C4-2B (cell line): ENCODE measurements around the gene ID1.

Experiments used
- CTCF ChIP-seq: fragments of 450-650 bp; conservative IDR thresholded peaks from 2 replicates; pipeline ENCODE4 v1.5.1; 2017; ENCODE audit warnings: mild to moderate bottlenecking
- ZFX ChIP-seq: fragments of 450-650 bp; IDR thresholded peaks from 2 replicates; pipeline ENCODE4 v1.6.1; 2017

DNA sequence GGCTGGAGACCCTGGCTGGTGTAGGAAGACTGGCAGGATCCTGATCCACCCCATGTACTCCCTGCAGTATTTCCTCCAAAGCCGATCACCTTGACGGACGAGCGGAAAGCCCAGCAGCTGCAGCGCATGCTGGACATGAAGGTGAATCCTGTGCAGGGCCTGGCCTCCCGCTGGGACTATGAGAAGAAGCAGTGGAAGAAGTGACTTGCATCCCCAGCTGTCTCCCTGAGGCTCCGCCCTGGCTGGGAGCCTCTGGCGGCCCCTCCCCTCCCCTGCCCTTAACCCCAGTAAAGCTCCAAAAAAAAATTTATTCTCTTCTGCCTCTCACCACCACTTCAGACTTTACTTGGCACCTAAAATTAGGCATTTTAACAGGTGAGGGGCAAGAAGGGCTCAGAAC lies 39.6 kb downstream of the ID1 start:
- TF ChIP-seq CTCF (no peak), ZFX (no peak)
